Bronchial epithelial cell (primary cell): ENCODE results near the gene RPE. TPM values are rescaled to one million over a fixed set of nuclear protein-coding genes. Genes with fewer than 3 reads are reported as not detected.

Source experiments
- DNase-seq: peaks from one replicate; pipeline ENCODE4 v3.0.0-alpha.2; 2010; ENCODE audit warnings: low read depth
- FAIRE-seq: peaks from 2 replicates; lab custom pipeline; 2011; peaks lifted over from hg19 to GRCh38; lab: Jason Lieb, UNC
- H3K27me3 ChIP-seq: 2 replicates; pipeline ENCODE4 v1.5.1; 2011; ENCODE audit warnings: low read length; ENCODE audit not compliant: control insufficient read depth, insufficient read depth
- H3K36me3 ChIP-seq: 2 replicates; pipeline ENCODE4 v1.5.1; 2011; ENCODE audit warnings: low read length; ENCODE audit not compliant: control insufficient read depth, insufficient read depth
- H3K4me3 ChIP-seq: 2 replicates; pipeline ENCODE4 v1.5.1; 2011; ENCODE audit warnings: mild to moderate bottlenecking, low read depth, low read length, control low read depth
- CTCF ChIP-seq: IDR thresholded peaks from 2 replicates; pipeline ENCODE4 v1.5.1; 2011; ENCODE audit warnings: mild to moderate bottlenecking, moderate library complexity, low read length, control low read depth, inconsistent platforms; ENCODE audit not compliant: insufficient read depth, severe bottlenecking
- total RNA-seq: library from RNA; depleted of rRNA; stranded (reverse); fragments of >200 nt; gene quantifications from 2 replicates; pipeline ENCODE4 v1.2.1, GENCODE V29; 2014

RPE gene
- total RNA-seq: 121 and 130 TPM in 2 replicates

DNA sequence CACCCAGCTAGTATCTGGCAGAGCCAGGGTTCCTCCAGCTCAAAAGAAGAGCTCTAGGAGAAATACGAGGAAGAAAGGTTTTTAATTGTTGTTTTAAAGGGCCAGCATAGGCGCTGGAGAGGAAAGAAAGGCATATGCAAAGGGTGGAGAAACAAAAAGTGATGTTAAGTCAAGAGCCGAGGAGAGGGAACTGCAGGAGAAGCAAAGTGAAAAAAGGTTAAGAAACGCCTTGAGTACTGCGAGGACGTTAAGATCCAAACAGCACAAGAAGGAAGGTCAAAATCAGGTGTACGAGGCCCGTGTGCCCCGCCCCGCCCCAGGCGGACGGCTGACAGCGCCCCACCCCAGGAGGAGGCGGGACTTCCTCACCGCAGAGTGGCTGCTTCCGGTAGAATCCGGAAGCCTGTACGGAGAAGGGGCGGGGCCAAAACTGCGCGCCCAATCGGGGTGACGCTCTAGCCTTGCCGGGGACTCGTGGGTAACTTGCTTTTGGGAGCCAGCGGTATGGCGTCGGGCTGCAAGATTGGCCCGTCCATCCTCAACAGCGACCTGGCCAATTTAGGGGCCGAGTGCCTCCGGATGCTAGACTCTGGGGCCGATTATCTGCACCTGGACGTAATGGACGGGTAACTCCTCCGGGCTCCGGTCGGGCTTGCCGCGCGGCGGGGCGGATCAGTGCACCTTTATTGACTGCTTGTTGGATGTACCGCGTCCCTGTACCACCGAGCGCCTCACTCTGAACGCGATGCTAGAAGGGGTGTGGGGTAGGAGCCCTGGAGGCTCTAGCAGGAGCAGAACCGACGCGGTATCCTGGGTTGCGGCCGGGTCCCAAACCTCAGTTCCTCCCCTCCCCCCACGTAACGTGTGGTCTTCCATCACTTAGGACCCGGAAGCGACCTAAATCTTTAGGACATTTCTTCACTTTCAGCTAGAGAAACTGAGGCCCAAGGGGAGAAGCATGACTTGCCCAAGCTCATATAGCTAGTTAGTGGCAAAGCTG is at the start of gene RPE:
Gene RPE, plus strand, starts transcription at position 481 of the 1,000 bp plus-strand sequence. Its CDS starts 24 bp downstream, at position 505.
- TF ChIP-seq CTCF: no peak
- FAIRE-seq: no peak

GRCh38 chr2:209956271-209956670 is 46.2 kb upstream of the RPE start:
- H3K27me3 ChIP-seq: no peaks in the 10 kb centered on the region
- H3K4me3 ChIP-seq: no peak overlapping the region
- DNase-seq: no peak
- no peak for TF ChIP-seq CTCF
- FAIRE-seq: no peak
- H3K36me3 ChIP-seq: no peaks in the 10 kb centered on the region

More for the DNA sequence above, at the start of gene RPE:
- peak; percentile 87 for DNase-seq
- H3K36me3 ChIP-seq: peaks cover 6% of the 10 kb centered on the region
- no peaks in the 10 kb centered on the region for H3K27me3 ChIP-seq
- H3K4me3 ChIP-seq: peak within 1 kb of the TSS; percentile 100

DNA sequence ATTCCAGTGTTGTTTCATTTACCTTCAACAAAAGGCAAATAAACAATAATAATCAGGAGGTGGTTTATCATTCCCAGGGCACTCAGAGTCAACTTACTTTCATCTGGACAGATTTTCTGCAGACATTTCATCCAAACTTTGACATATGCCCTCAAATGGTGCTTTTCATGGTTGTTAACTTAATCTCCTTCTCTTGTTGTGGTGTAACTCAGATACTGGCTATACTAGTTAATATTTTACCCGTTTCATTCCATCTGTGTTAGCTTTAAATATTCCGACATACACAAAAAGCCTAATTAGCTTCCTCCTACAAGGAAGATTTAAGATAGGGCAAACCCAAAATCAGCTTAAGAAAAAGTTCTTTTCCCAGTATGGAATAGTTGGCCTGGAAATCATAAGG is 44.4 kb upstream of the RPE start:
- no peak for TF ChIP-seq CTCF
- H3K36me3 ChIP-seq: no peaks in the 10 kb centered on the region
- no peaks in the 10 kb centered on the region for H3K27me3 ChIP-seq
- FAIRE-seq (no peak), DNase-seq (no peak)
- H3K4me3 ChIP-seq: no peak overlapping the region

GRCh38 chr2:209960045-209960444 is 42.4 kb upstream of the RPE start:
- Histone ChIP-seq H3K36me3 (no peaks in the 10 kb centered on the region), H3K27me3 (no peaks in the 10 kb centered on the region), H3K4me3 (no peak overlapping the region)
- no peak for FAIRE-seq
- DNase-seq: no peak
- no peak for TF ChIP-seq CTCF

GRCh38 chr2:209960676-209961630 is 41.5 kb upstream of the RPE start:
- Histone ChIP-seq H3K36me3 (no peaks in the 10 kb centered on the region), H3K4me3 (no peak overlapping the region), H3K27me3 (no peaks in the 10 kb centered on the region)
- FAIRE-seq (no peak), DNase-seq (peak; percentile 60)
- peak; percentile 72 for TF ChIP-seq CTCF
